K562 (cell line): ENCODE data around the gene CCR5AS.

ENCODE experiments used
- ATAC-seq: fragments of 200-7000 bp; cut with Tn5 transposase; 3 replicates; pipeline ENCODE4 v1.9.1; 2020; ENCODE audit warnings: moderate library complexity
- BruUV-seq: library from RNA; stranded (reverse); fragments of 400-500 nt; replicated peaks from 2 replicates; lab custom pipeline; 2021; lab: Mats Ljungman, UMichigan
- CTCF ChIA-PET: fragments of 300-600 bp; formaldehyde crosslinking; extraction: SDS; loops from one replicate; lab custom pipeline; 2021; ENCODE audit warnings: low intra/inter-chr PET ratio; lab: Yijun Ruan, JAX
- POLR2A ChIA-PET: fragments of 300-600, 350-650 bp; sonication (Branson Sonifier 250); formaldehyde crosslinking; extraction: SDS; loops from one replicate; lab custom pipeline; 2021; ENCODE audit warnings: antibody characterized with exemption, inconsistent platforms; lab: Yijun Ruan, JAX
- DNase-seq, 4 experiments: peaks; one replicate each; pipeline versions ENCODE4 v3.0.0 to v3.0.0-alpha.2; 2011 to 2018; ENCODE audit warnings: low spot score in 3 of 4, mixed read lengths in 3 of 4; ENCODE audit errors: extremely low read depth in 1 of 4
- FAIRE-seq: peaks from 2 replicates; lab custom pipeline; 2011; peaks lifted over from hg19 to GRCh38; lab: Jason Lieb, UNC
- H2AFZ ChIP-seq: 2 replicates; pipeline ENCODE4 v1.6.0; 2011; ENCODE audit warnings: low read depth, low read length, control low read depth, inconsistent platforms
- H3K27ac ChIP-seq: fragments of 200-600 bp; 3 replicates; pipeline ENCODE4 v1.8.0; 2011; ENCODE audit warnings: low read depth, mild to moderate bottlenecking, control low read depth, inconsistent platforms, low read length, moderate library complexity, mixed read lengths; ENCODE audit errors: extremely low read depth
- H3K27me3 ChIP-seq, 2 experiments: fragments of 300-600 bp in 1 of 2; 2 replicates in 1 of 2; 3 replicates in 1 of 2; pipeline versions ENCODE4 v1.6.0 to v1.8.0; 2011; ENCODE audit warnings: inconsistent platforms in 2 of 2, low read length in 2 of 2, mild to moderate bottlenecking in 1 of 2, mixed read lengths in 1 of 2, moderate library complexity in 1 of 2; ENCODE audit not compliant: control insufficient read depth in 2 of 2, insufficient read depth in 2 of 2
- H3K36me3 ChIP-seq: fragments of 300-600 bp; 3 replicates; pipeline ENCODE4 v1.8.0; 2011; ENCODE audit warnings: mild to moderate bottlenecking, low read length, inconsistent platforms; ENCODE audit not compliant: control insufficient read depth, insufficient read depth
- H3K4me1 ChIP-seq, 2 experiments: fragments of 200-600 bp in 1 of 2; replicated peaks in 1 of 2; 2 replicates in 1 of 2; 3 replicates in 1 of 2; pipeline versions ENCODE4 v1.5.1 to v1.8.0; 2011; ENCODE audit warnings: inconsistent platforms in 2 of 2, low read length in 2 of 2, mild to moderate bottlenecking in 1 of 2, mixed read lengths in 1 of 2, moderate library complexity in 1 of 2; ENCODE audit not compliant: control insufficient read depth in 2 of 2, insufficient read depth in 2 of 2
- H3K4me2 ChIP-seq: 2 replicates; pipeline ENCODE4 v1.6.1; 2011; ENCODE audit warnings: low read length, control low read depth, inconsistent platforms, mixed read lengths; ENCODE audit not compliant: insufficient read depth
- H3K4me3 ChIP-seq: fragments of 200-600 bp; sonication (generic), shearing (Covaris generic); 2 replicates; pipeline ENCODE4 v1.5.1; 2016; ENCODE audit warnings: control low read depth, inconsistent platforms
- H3K79me2 ChIP-seq: fragments of 200-600 bp; 3 replicates; pipeline ENCODE4 v1.8.0; 2011; ENCODE audit warnings: low read length, inconsistent platforms; ENCODE audit not compliant: control insufficient read depth, insufficient read depth
- H3K9ac ChIP-seq, 2 experiments: 2 replicates each; pipeline versions ENCODE4 v1.6.0 to v1.6.1; 2011; ENCODE audit warnings: low read depth in 2 of 2, low read length in 2 of 2, control low read depth in 1 of 2, inconsistent platforms in 1 of 2, mild to moderate bottlenecking in 1 of 2, mixed read lengths in 1 of 2; ENCODE audit not compliant: insufficient read depth in 1 of 2
- H3K9me1 ChIP-seq: one replicate; pipeline ENCODE4 v1.6.0; 2011; ENCODE audit warnings: inconsistent platforms, mild to moderate bottlenecking, low read length, moderate library complexity; ENCODE audit not compliant: control insufficient read depth, insufficient read depth
- H3K9me3 ChIP-seq: replicated peaks from 2 replicates; pipeline ENCODE4 v1.5.1; 2011; ENCODE audit warnings: low read depth, low read length, inconsistent platforms; ENCODE audit not compliant: control insufficient read depth, insufficient read depth
- H4K20me1 ChIP-seq: replicated peaks from 2 replicates; pipeline ENCODE4 v1.6.1; 2011; ENCODE audit warnings: low read length, inconsistent platforms, mixed read lengths; ENCODE audit not compliant: control insufficient read depth, insufficient read depth
- GATA2 ChIP-seq: sonication (generic); formaldehyde crosslinking; IDR thresholded peaks from 2 replicates; pipeline ENCODE4 v1.4.0; 2020; ENCODE audit warnings: mild to moderate bottlenecking, missing genetic modification reagents
- NFIC ChIP-seq: fragments of 450-650 bp; IDR thresholded peaks from 2 replicates; pipeline ENCODE4 v1.6.1; 2017; ENCODE audit warnings: mild to moderate bottlenecking, inconsistent platforms
- ZSCAN32 ChIP-seq: fragments of 450-650 bp; formaldehyde crosslinking; IDR thresholded peaks from 2 replicates; pipeline ENCODE4 v1.4.0; 2020; ENCODE audit warnings: mild to moderate bottlenecking, moderate library complexity
- WGBS: fragments of 100-300 bp; shearing (Covaris generic); methylation state at CpG from one replicate; pipeline ENCODE4 v1.1.6; 2016; ENCODE audit warnings: low coverage, mixed read lengths; ENCODE audit not compliant: insufficient coverage; ENCODE audit errors: missing lambda C conversion rate; 5-methylcytosine and 5-hydroxymethylcytosine counted together
- in situ Hi-C: fragments of 300-500 bp; cut with MboI; formaldehyde crosslinking; loops from 4 replicates; pipeline ENCODE4 v1.15.0; 2018; ENCODE audit warnings: inconsistent platforms, mixed read lengths
- intact Hi-C: fragments of 100-400 bp; cut with micrococcal nuclease; formaldehyde crosslinking; loops from 2 replicates; pipeline ENCODE4 v1.14.2; 2022
- TF ChIP-seq, protein P1 (sequence below): fragments of 200-400 bp; formaldehyde crosslinking; IDR thresholded peaks from 2 replicates; pipeline ENCODE4 v1.6.1; 2017; ENCODE audit warnings: mild to moderate bottlenecking, low read depth, low read length, moderate library complexity

The CCR5AS gene

DNA sequence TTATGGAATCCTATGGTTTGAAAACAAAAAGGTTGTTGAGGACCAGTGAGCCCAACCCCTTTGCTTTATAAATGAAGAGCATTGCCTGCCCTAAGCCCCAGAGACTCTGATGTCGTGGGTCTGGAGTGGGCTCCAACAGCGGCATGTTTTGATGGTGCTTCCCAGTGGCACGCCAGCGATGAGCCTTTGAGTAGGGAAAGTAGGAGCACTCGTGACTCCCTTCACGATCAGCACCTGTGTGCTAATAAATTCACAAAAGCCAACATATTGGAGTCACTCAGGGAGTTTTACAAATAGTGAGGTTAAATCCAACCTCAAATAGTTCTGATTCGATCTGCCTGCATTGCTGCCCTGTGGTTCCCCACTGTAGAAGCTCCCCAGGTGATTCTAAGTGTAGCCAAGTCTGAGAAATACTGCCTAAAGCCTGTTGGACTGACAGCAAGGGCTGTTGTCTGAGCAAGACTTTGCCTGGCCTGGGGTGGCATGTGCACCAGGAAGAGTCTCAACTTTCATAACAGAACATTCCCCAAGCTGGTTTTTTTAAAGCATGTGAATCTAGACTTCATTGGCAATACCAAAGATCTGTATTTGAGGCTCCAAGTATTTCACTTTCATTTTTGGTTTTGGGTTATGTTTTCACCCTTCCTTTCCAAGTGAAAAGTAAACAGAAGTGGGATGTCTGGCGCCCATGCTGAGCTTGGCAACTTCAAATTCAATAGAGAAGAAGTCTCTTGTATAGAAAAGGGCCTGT is 26.2 kb downstream of the CCR5AS start:
- ATAC-seq (no peak; the same call in 2 of the 3 replicates), FAIRE-seq (no peak), DNase-seq (no peak)
- Histone ChIP-seq H3K27ac (no peak overlapping the region), H3K9ac (no peak overlapping the region), H3K27me3 (peaks cover 6 to 8% of the 10 kb centered on the region in 2 experiments; a peak in 4 of 5 replicates), H3K36me3 (no peaks in the 10 kb centered on the region), H3K9me3 (no peaks in the 10 kb centered on the region), H3K4me2 (no peak overlapping the region), H3K79me2 (no peaks in the 10 kb centered on the region), H3K4me3 (no peak overlapping the region), H3K9me1 (no peaks in the 10 kb centered on the region), H3K4me1 (no peaks in the 10 kb centered on the region; a peak in 2 of 5 replicates), H4K20me1 (no peaks in the 10 kb centered on the region), H2AFZ (no peak overlapping the region)
- in situ Hi-C loops (no loop called here), intact Hi-C loops (no loop called here)
- TF ChIP-seq NFIC (no peak), GATA2 (CRISPR knock-in tag) (0 out of 2 replicates have a peak, but pooled peaks have one; percentile 3), ZSCAN32 (peak; percentile 65; the same call in 1 of the 2 replicates)
- TF ChIP-seq, protein P1, sequence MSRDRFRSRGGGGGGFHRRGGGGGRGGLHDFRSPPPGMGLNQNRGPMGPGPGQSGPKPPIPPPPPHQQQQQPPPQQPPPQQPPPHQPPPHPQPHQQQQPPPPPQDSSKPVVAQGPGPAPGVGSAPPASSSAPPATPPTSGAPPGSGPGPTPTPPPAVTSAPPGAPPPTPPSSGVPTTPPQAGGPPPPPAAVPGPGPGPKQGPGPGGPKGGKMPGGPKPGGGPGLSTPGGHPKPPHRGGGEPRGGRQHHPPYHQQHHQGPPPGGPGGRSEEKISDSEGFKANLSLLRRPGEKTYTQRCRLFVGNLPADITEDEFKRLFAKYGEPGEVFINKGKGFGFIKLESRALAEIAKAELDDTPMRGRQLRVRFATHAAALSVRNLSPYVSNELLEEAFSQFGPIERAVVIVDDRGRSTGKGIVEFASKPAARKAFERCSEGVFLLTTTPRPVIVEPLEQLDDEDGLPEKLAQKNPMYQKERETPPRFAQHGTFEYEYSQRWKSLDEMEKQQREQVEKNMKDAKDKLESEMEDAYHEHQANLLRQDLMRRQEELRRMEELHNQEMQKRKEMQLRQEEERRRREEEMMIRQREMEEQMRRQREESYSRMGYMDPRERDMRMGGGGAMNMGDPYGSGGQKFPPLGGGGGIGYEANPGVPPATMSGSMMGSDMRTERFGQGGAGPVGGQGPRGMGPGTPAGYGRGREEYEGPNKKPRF = no peak
- ChIA-PET POLR2A (no interaction called here), CTCF (no interaction called here)
- 18% methylated on average over 8 of the region's 8 CpGs for WGBS
- no TSS peak for BruUV-seq
